ENCODE measurements around the gene C19orf53.

Gene C19orf53

DNA sequence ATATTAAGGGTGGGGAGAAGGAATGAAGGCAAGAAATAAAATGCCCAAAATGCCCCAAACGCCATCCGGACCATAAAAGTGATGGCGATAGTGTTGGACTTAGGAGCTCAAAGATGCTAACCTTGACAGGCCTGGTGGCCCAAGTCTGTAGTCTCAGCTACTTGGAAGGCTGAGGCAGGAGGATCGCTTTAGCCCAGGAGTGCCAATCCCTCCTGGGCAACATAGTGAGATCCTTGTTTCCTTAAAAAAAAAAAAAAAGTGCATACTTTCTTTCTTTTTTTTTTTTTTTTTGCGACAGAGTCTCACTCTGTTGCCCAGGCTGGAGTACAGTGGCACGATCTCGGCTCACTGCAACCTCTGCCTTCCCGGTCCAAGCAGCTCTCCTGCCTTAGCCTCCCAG, 41.9 kb upstream of the C19orf53 start:
- H3K27me3 ChIP-seq (ENCODE audit: insufficient read depth, low read depth, severe bottlenecking): no peaks in the 10 kb centered on the region
- no peaks in the 10 kb centered on the region for H3K36me3 ChIP-seq
- H3K9me3 ChIP-seq (ENCODE audit: severe bottlenecking): no peaks in the 10 kb centered on the region
- TF ChIP-seq, protein P1, sequence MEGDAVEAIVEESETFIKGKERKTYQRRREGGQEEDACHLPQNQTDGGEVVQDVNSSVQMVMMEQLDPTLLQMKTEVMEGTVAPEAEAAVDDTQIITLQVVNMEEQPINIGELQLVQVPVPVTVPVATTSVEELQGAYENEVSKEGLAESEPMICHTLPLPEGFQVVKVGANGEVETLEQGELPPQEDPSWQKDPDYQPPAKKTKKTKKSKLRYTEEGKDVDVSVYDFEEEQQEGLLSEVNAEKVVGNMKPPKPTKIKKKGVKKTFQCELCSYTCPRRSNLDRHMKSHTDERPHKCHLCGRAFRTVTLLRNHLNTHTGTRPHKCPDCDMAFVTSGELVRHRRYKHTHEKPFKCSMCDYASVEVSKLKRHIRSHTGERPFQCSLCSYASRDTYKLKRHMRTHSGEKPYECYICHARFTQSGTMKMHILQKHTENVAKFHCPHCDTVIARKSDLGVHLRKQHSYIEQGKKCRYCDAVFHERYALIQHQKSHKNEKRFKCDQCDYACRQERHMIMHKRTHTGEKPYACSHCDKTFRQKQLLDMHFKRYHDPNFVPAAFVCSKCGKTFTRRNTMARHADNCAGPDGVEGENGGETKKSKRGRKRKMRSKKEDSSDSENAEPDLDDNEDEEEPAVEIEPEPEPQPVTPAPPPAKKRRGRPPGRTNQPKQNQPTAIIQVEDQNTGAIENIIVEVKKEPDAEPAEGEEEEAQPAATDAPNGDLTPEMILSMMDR (IDR thresholded peaks at IDR 0.05; ENCODE audit: low read depth, low read length): no peak
- no peak overlapping the region for H3K27ac ChIP-seq
- peak overlapping the region; percentile 66; the same call in 1 of the 2 replicates for H3K4me3 ChIP-seq (ENCODE audit: low read depth, low read length)
- no peak for DNase-seq

DNA sequence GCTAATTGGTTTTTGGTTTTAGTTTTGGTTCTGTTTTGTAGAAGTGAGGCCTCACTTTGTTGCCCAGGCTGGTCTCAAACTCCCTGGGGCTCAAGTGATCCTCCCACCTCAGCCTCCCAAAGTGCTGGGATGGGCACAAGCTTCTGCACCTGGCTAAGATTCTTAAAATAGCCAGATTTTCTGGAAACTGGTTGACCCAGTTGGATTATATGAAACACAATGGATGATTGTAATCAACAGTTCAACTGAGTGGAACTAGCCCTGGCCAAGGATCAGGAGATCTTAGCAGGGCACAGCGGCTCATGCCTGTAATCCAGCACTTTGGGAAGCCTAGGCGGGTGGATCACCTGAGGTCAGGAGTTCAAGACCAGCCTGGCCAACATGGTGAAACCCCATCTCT, 39.5 kb upstream of the C19orf53 start:
- no peaks in the 10 kb centered on the region for H3K27me3 ChIP-seq (ENCODE audit: insufficient read depth, low read depth, severe bottlenecking)
- DNase-seq: no peak
- TF ChIP-seq, protein P1 (IDR thresholded peaks at IDR 0.05; ENCODE audit: low read depth, low read length): no peak

DNA sequence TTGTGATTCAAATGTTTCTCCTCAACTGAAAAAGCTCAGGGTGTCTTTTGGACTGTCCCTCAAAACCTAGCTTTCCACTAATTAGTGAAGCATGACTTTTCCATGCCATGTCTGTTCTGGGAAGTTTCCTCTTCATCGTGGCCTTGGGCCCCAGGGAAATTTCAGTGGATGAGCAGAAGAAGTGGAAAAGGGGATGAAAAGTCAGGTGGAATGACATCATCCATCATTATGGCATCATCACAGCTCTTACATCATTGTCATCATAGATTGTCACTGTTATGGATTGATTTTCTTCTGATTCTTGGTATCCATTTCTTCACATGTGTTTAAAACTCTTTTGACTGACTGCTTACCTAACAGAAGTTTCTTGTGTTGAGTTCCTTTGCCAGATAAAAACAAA, 36.2 kb upstream of the C19orf53 start:
- H3K4me3 ChIP-seq (ENCODE audit: low read depth, low read length): no peak overlapping the region
- H3K27ac ChIP-seq: no peak overlapping the region
- H3K9me3 ChIP-seq (ENCODE audit: severe bottlenecking): no peaks in the 10 kb centered on the region
- DNase-seq: no peak
- TF ChIP-seq, protein P1 (IDR thresholded peaks at IDR 0.05; ENCODE audit: low read depth, low read length): no peak
- H3K27me3 ChIP-seq (ENCODE audit: insufficient read depth, low read depth, severe bottlenecking): no peaks in the 10 kb centered on the region
- peaks cover 3% of the 10 kb centered on the region for H3K36me3 ChIP-seq

More for the DNA sequence above, 39.5 kb upstream of the C19orf53 start:
- Histone ChIP-seq H3K36me3 (peaks cover 3% of the 10 kb centered on the region), H3K9me3 (ENCODE audit: severe bottlenecking) (no peaks in the 10 kb centered on the region), H3K27ac (no peak overlapping the region), H3K4me3 (ENCODE audit: low read depth, low read length) (no peak overlapping the region)

DNA sequence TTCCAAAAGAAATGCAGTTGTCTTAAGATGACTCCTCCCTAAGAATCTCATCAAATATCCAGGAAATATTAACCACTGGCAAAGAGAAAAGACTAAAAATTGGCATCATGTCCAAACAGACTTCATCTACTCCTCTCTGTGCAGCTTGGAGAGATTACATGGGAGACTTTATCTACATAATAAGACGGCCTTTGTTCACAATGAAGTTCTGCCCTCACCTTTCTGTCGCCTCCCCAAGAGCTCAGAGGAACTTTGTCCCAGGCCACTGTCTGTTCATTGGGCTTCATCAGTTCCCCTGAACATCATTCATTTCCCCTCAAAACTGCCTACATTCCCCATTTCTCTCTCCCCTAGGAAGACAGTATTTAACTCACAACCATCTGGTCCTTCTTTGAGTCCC, 32.4 kb upstream of the C19orf53 start:
- H3K4me3 ChIP-seq (ENCODE audit: low read depth, low read length): no peak overlapping the region
- TF ChIP-seq, protein P1 (IDR thresholded peaks at IDR 0.05; ENCODE audit: low read depth, low read length): no peak
- no peak for DNase-seq

DNA sequence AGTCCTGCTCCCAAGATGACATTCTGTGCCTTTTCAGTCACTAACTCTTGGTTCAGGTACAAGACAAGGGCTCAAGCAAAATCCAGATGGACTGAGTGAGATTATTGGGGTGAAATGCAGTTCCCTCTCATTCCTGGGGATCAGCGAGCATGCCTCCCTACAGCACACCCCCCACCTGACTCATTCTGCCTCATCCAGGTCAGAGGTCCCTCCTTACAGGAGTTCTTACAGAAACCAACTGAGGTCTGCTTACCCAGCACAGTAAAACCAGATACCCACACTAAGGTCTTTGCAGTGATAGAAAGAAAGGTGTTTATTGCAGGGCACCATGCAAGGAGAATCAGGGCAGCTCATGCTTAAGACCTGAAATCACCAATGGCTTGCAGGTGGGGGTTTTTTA, 31.5 kb upstream of the C19orf53 start:
- H3K9me3 ChIP-seq (ENCODE audit: severe bottlenecking): peaks cover 7% of the 10 kb centered on the region
- DNase-seq: no peak

More for the DNA sequence above, 32.4 kb upstream of the C19orf53 start:
- H3K36me3 ChIP-seq: peaks cover 3% of the 10 kb centered on the region
- H3K27me3 ChIP-seq (ENCODE audit: insufficient read depth, low read depth, severe bottlenecking): no peaks in the 10 kb centered on the region
- no peak overlapping the region for H3K27ac ChIP-seq
- H3K9me3 ChIP-seq (ENCODE audit: severe bottlenecking): peaks cover under 1% of the 10 kb centered on the region

DNA sequence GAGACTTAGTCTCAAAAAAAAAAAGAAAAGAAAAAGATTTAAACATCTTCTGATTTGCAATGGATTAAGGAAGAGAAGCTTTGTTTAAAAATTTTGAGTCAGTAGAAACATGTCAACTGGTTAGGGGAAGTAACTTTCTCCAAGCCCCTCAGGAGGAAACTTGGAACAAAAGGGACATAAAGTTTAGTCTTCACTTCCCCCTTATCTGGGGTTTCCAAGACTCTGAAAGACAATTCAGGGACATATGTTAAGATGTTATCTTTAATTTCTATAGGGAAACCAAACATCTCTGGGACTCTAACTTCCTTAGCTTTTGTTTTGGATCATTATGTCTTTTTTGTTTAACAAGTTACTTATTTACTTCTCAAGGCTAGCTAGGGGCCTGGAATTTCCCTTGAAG, 30.1 kb upstream of the C19orf53 start:
- no peak for DNase-seq
- H3K36me3 ChIP-seq: no peaks in the 10 kb centered on the region
- H3K4me3 ChIP-seq (ENCODE audit: low read depth, low read length): no peak overlapping the region
- H3K27ac ChIP-seq: no peak overlapping the region
- TF ChIP-seq, protein P1 (IDR thresholded peaks at IDR 0.05; ENCODE audit: low read depth, low read length): no peak
- no peaks in the 10 kb centered on the region for H3K27me3 ChIP-seq (ENCODE audit: insufficient read depth, low read depth, severe bottlenecking)
- H3K9me3 ChIP-seq (ENCODE audit: severe bottlenecking): peaks cover 7% of the 10 kb centered on the region

More for the DNA sequence above, 31.5 kb upstream of the C19orf53 start:
- Histone ChIP-seq H3K36me3 (peaks cover 3% of the 10 kb centered on the region), H3K4me3 (ENCODE audit: low read depth, low read length) (no peak overlapping the region), H3K27ac (no peak overlapping the region), H3K27me3 (ENCODE audit: insufficient read depth, low read depth, severe bottlenecking) (no peaks in the 10 kb centered on the region)
- TF ChIP-seq, protein P1 (IDR thresholded peaks at IDR 0.05; ENCODE audit: low read depth, low read length): no peak

Measured in WERI-Rb-1 (cell line).